ENCODE results near the gene HDAC9. TPM values are rescaled to one million over a fixed set of nuclear protein-coding genes. Genes with fewer than 3 reads are reported as not detected.

The HDAC9 gene
- total RNA-seq, 4 donors from 2014 or later = 63.0 to 130 (median 107) TPM

DNA sequence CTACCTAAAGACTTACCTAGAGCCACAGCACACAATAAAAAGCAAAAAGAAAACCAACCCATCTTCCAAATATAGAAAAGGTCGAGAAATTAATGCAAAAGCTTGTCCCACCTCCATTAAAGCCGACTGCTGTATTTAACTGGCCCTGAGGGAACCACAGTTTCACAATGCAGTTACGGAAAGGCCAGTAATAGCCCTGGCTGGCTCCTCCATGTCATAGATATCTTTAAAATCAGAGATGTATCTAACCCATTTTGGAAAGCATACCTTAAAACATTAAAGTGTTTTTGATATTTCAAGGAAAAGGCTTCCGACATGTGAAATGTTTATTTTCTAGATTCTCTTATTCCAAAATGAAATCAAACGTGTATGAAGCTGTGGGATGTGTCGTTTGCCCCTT is 23.0 kb downstream of the HDAC9 start:
- no peak for TF ChIP-seq EP300 (IDR thresholded peaks at IDR 0.05)
- TF ChIP-seq POLR2AphosphoS5 (IDR thresholded peaks at IDR 0.05) = no peak
- TF ChIP-seq, protein P1, sequence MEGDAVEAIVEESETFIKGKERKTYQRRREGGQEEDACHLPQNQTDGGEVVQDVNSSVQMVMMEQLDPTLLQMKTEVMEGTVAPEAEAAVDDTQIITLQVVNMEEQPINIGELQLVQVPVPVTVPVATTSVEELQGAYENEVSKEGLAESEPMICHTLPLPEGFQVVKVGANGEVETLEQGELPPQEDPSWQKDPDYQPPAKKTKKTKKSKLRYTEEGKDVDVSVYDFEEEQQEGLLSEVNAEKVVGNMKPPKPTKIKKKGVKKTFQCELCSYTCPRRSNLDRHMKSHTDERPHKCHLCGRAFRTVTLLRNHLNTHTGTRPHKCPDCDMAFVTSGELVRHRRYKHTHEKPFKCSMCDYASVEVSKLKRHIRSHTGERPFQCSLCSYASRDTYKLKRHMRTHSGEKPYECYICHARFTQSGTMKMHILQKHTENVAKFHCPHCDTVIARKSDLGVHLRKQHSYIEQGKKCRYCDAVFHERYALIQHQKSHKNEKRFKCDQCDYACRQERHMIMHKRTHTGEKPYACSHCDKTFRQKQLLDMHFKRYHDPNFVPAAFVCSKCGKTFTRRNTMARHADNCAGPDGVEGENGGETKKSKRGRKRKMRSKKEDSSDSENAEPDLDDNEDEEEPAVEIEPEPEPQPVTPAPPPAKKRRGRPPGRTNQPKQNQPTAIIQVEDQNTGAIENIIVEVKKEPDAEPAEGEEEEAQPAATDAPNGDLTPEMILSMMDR (IDR thresholded peaks at IDR 0.05) = no peak
- no peak for TF ChIP-seq POLR2A (IDR thresholded peaks at IDR 0.05; ENCODE audit: low read depth)
- Histone ChIP-seq H3K36me3 (no peaks in the 10 kb centered on the region), H3K4me3 (no peak overlapping the region), H3K4me1 (peaks cover 0 to 12% (median 4%) of the 10 kb centered on the region in 4 donors), H3K27me3 (no peaks in the 10 kb centered on the region), H3K27ac (replicated peaks in 1 of 4) (no peak overlapping the region), H3K9me3 (no peaks in the 10 kb centered on the region)
- WGBS = 90% methylated on average over 6 of the region's 6 CpGs
- intact Hi-C loops (cut with DNase I) = no loop called here
- no peak for DNase-seq (ENCODE audit: extremely low spot score)

DNA sequence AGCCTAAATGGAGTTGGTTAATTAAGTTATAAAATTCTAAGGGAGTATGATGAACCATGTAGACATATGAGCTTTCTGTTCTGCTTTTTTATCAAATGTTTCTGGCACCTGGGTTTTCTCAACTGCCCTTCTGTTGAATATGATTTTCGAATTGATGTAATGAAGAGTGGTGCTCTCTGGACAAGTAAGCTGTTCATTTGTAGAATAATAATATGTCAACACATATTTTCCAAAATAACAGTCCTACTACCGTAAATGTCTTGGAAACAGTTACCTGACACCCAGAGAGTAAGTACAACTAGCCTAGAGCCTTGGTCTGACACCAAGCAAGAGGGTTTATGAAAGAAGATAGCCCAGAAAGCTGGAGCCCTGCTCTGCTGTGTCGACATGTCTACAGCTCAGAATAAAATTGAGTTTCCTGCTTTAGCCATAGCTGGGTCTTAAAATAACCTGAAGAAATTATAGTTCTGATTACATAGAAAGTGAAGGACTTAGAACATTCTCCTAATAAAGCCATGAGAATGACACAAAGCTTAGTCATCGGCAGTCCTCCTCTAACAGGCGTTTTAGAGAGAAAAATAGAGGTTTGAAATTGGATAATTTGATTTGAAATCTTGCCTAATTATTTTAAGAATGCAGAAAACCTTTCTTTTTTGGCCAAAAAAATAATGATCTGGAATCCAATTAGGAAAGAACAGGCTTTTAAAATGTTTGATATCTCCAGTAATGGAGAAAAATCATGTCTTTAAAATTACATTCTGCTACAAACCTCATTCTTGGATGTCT is 25.1 kb downstream of the HDAC9 start:
- 68% methylated on average over 5 of the region's 5 CpGs for WGBS
- DNase-seq (ENCODE audit: extremely low spot score) = no peak
- Histone ChIP-seq H3K27ac (replicated peaks in 1 of 4) (no peak overlapping the region), H3K9me3 (no peaks in the 10 kb centered on the region), H3K36me3 (no peaks in the 10 kb centered on the region), H3K4me3 (no peak overlapping the region), H3K4me1 (peaks cover 0 to 12% (median 4%) of the 10 kb centered on the region in 4 donors), H3K27me3 (no peaks in the 10 kb centered on the region)
- TF ChIP-seq, protein P1 (IDR thresholded peaks at IDR 0.05) = no peak
- intact Hi-C loops (cut with DNase I) = no loop called here

DNA sequence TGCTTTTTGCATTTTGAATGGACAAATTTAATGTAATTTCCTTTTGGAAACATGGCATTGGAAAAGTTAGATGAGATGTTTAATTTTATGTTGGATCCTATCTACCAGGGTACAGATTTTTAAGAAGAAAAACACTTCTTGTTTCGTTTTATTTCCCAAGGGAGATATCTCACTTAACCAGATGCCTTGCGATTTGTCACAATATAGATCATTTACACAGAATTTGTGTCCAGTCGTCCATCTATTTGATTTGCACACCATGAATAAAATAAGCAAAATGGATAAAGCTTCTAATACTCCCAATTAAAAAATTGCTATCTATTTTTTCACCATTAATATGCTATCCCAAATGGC is 25.7 kb downstream of the HDAC9 start:
- Histone ChIP-seq H3K27me3 (no peaks in the 10 kb centered on the region), H3K4me3 (no peak overlapping the region), H3K4me1 (peaks cover 0 to 12% (median 4%) of the 10 kb centered on the region in 4 donors), H3K27ac (replicated peaks in 1 of 4) (no peak overlapping the region), H3K36me3 (no peaks in the 10 kb centered on the region), H3K9me3 (no peaks in the 10 kb centered on the region)
- DNase-seq (ENCODE audit: extremely low spot score) = no peak
- intact Hi-C loops (cut with DNase I) = no loop called here
- TF ChIP-seq POLR2A (IDR thresholded peaks at IDR 0.05; ENCODE audit: low read depth) = no peak
- TF ChIP-seq POLR2AphosphoS5 (IDR thresholded peaks at IDR 0.05) = no peak
- TF ChIP-seq, protein P1 (IDR thresholded peaks at IDR 0.05) = no peak
- TF ChIP-seq EP300 (IDR thresholded peaks at IDR 0.05) = no peak
- WGBS = 81% methylated on average over 3 of the region's 3 CpGs

DNA sequence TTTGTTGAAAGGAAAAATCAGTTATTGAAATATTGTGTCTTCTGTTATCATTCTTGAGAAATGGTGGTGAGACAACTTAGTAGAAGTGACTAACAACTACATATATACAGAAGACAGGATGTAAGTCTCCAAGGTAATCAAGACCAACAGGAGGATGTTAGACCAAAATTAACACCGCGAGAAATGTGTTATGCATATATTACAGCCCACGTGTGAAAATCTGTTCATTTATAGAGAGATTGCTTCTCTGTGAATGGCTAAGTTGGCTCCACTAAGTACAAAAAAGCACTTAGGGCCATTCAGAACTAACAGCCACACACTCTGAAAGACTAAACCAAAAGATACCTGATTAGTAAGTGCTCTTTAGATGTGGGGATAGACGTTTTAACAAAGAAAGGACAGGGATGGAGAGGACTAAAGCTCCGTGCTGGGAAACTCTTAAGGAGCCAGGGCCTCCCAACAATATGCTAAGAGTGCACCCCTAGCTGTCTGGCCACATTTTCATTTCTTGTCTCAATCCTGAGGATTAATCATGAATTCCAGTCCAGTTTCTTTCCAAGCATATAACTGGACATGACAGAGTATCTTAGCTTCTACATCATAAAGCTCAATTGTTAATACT is 26.5 kb downstream of the HDAC9 start:
- Histone ChIP-seq H3K36me3 (no peaks in the 10 kb centered on the region), H3K27me3 (no peaks in the 10 kb centered on the region), H3K4me3 (no peak overlapping the region), H3K4me1 (peaks cover 0 to 12% (median 6%) of the 10 kb centered on the region in 4 donors), H3K27ac (replicated peaks in 1 of 4) (no peak overlapping the region), H3K9me3 (no peaks in the 10 kb centered on the region)
- WGBS = 85% methylated on average over 5 of the region's 5 CpGs
- DNase-seq (ENCODE audit: extremely low spot score) = no peak
- TF ChIP-seq EP300 (IDR thresholded peaks at IDR 0.05) (no peak), POLR2A (IDR thresholded peaks at IDR 0.05; ENCODE audit: low read depth) (no peak), POLR2AphosphoS5 (IDR thresholded peaks at IDR 0.05) (no peak)
- TF ChIP-seq, protein P1 (IDR thresholded peaks at IDR 0.05) = no peak
- intact Hi-C loops (cut with DNase I) = no loop called here
